ENCODE data around the gene AUTS2. TPM values are rescaled to one million over a fixed set of nuclear protein-coding genes. Genes with fewer than 3 reads are reported as not detected.

AUTS2 gene
- total RNA-seq, 1 experiment from 2014 or later = 42.1 TPM

- H3K36me3 ChIP-seq (ENCODE audit: insufficient read depth, low read length, poor library complexity, severe bottlenecking) = no peaks in the 10 kb centered on the region
- no peaks in the 10 kb centered on the region for H3K27me3 ChIP-seq (replicated peaks; ENCODE audit: insufficient read depth, low read depth, low read length, poor library complexity)
- no peaks in the 10 kb centered on the region for H3K9me3 ChIP-seq (ENCODE audit: low read depth, low read length, poor library complexity, severe bottlenecking)
- no peak for DNase-seq (ENCODE audit: low spot score)
- BruUV-seq (replicated peaks) = no TSS peak
- TF ChIP-seq EZH2 (IDR thresholded peaks at IDR 0.05; ENCODE audit: borderline replicate concordance, low read depth, low read length, poor library complexity, severe bottlenecking) = no peak
- TF ChIP-seq CTCF (conservative IDR thresholded peaks at IDR 0.05; ENCODE audit: low read depth, low read length) = no peak
- H3K4me3 ChIP-seq (ENCODE audit: low read depth, low read length, poor library complexity, severe bottlenecking) = no peak overlapping the region
- intact Hi-C loops (cut with micrococcal nuclease; ENCODE audit: unreplicated experiment) = no loop called here
- CTCF ChIA-PET = no interaction called here
- H3K4me1 ChIP-seq (ENCODE audit: insufficient read depth, low read length, poor library complexity, severe bottlenecking) = peaks cover 22% of the 10 kb centered on the region
- H3K27ac ChIP-seq (ENCODE audit: low read depth, low read length, poor library complexity, severe bottlenecking) = no peak overlapping the region
- POLR2A ChIA-PET (ENCODE audit: low non-redundant PET) = no interaction called here
Observed at GRCh38 chr7:70725448-70725847, 1127.2 kb downstream of the AUTS2 start.

- BruUV-seq (replicated peaks) = no TSS peak
- H3K27me3 ChIP-seq (replicated peaks; ENCODE audit: insufficient read depth, low read depth, low read length, poor library complexity) = no peaks in the 10 kb centered on the region
- H3K27ac ChIP-seq (ENCODE audit: low read depth, low read length, poor library complexity, severe bottlenecking) = no peak overlapping the region
- TF ChIP-seq CTCF (conservative IDR thresholded peaks at IDR 0.05; ENCODE audit: low read depth, low read length) (no peak), EZH2 (IDR thresholded peaks at IDR 0.05; ENCODE audit: borderline replicate concordance, low read depth, low read length, poor library complexity, severe bottlenecking) (no peak)
- H3K9me3 ChIP-seq (ENCODE audit: low read depth, low read length, poor library complexity, severe bottlenecking) = no peaks in the 10 kb centered on the region
- CTCF ChIA-PET = no interaction called here
- peaks cover 22% of the 10 kb centered on the region for H3K4me1 ChIP-seq (ENCODE audit: insufficient read depth, low read length, poor library complexity, severe bottlenecking)
- POLR2A ChIA-PET (ENCODE audit: low non-redundant PET) = no interaction called here
- intact Hi-C loops (cut with micrococcal nuclease; ENCODE audit: unreplicated experiment) = no loop called here
- DNase-seq (ENCODE audit: low spot score) = no peak
- H3K36me3 ChIP-seq (ENCODE audit: insufficient read depth, low read length, poor library complexity, severe bottlenecking) = no peaks in the 10 kb centered on the region
- H3K4me3 ChIP-seq (ENCODE audit: low read depth, low read length, poor library complexity, severe bottlenecking) = no peak overlapping the region
Observed at GRCh38 chr7:70726294-70726693, 1128.0 kb downstream of the AUTS2 start.

- H3K9me3 ChIP-seq (ENCODE audit: low read depth, low read length, poor library complexity, severe bottlenecking) = no peaks in the 10 kb centered on the region
- no peaks in the 10 kb centered on the region for H3K27me3 ChIP-seq (replicated peaks; ENCODE audit: insufficient read depth, low read depth, low read length, poor library complexity)
- BruUV-seq (replicated peaks) = no TSS peak
- no peaks in the 10 kb centered on the region for H3K36me3 ChIP-seq (ENCODE audit: insufficient read depth, low read length, poor library complexity, severe bottlenecking)
- intact Hi-C loops (cut with micrococcal nuclease; ENCODE audit: unreplicated experiment) = no loop called here
- TF ChIP-seq EZH2 (IDR thresholded peaks at IDR 0.05; ENCODE audit: borderline replicate concordance, low read depth, low read length, poor library complexity, severe bottlenecking) = no peak
- TF ChIP-seq CTCF (conservative IDR thresholded peaks at IDR 0.05; ENCODE audit: low read depth, low read length) = no peak
- H3K4me3 ChIP-seq (ENCODE audit: low read depth, low read length, poor library complexity, severe bottlenecking) = no peak overlapping the region
- ChIA-PET CTCF (no interaction called here), POLR2A (ENCODE audit: low non-redundant PET) (no interaction called here)
- peaks cover 22% of the 10 kb centered on the region for H3K4me1 ChIP-seq (ENCODE audit: insufficient read depth, low read length, poor library complexity, severe bottlenecking)
- DNase-seq (ENCODE audit: low spot score) = no peak
- no peak overlapping the region for H3K27ac ChIP-seq (ENCODE audit: low read depth, low read length, poor library complexity, severe bottlenecking)
Observed at GRCh38 chr7:70726951-70727378, 1128.7 kb downstream of the AUTS2 start.

All from A673 (cell line).